MCF 10A (cell line): ENCODE measurements around the gene SHCBP1. TPM values are rescaled to one million over a fixed set of nuclear protein-coding genes. Genes with fewer than 3 reads are reported as not detected.

Experiments
- Bru-seq: library from RNA; stranded (reverse); fragments of 400-500 nt; gene quantifications from one replicate; lab custom pipeline; 2021; lab: Mats Ljungman, UMichigan
- BruChase-seq, 2 experiments: library from RNA; stranded (reverse); fragments of 400-500 nt; gene quantifications; one replicate each; lab custom pipeline; 2021; lab: Mats Ljungman, UMichigan
- BruUV-seq: library from RNA; stranded (reverse); fragments of 400-500 nt; replicated peaks from 2 replicates; lab custom pipeline; 2021; lab: Mats Ljungman, UMichigan
- CTCF ChIA-PET: fragments of 300-600 bp; sonication (Branson Sonifier 250); formaldehyde crosslinking; extraction: SDS; loops from one replicate; lab custom pipeline; 2021; ENCODE audit warnings: antibody characterized with exemption, inconsistent platforms; lab: Yijun Ruan, JAX
- POLR2A ChIA-PET: fragments of 300-600, 350-650 bp; sonication (Branson Sonifier 250); formaldehyde crosslinking; extraction: SDS; loops from one replicate; lab custom pipeline; 2020; ENCODE audit warnings: antibody characterized with exemption, inconsistent platforms; lab: Yijun Ruan, JAX
- DNase-seq: peaks from one replicate; pipeline ENCODE4 v3.0.0-alpha.2; 2018; ENCODE audit not compliant: unreplicated experiment
- H3K27ac Mint-ChIP-seq: one replicate; pipeline ENCODE4 v1.8.0; 2022; ENCODE audit warnings: mild to moderate bottlenecking, low read depth, mixed read lengths; ENCODE audit not compliant: unreplicated experiment
- H3K27me3 Mint-ChIP-seq: one replicate; pipeline ENCODE4 v1.8.0; 2022; ENCODE audit warnings: mixed read lengths; ENCODE audit not compliant: insufficient read depth, unreplicated experiment
- H3K36me3 Mint-ChIP-seq: one replicate; pipeline ENCODE4 v1.8.0; 2022; ENCODE audit warnings: mild to moderate bottlenecking, moderate library complexity, mixed read lengths; ENCODE audit not compliant: insufficient read depth, unreplicated experiment
- H3K4me1 Mint-ChIP-seq: one replicate; pipeline ENCODE4 v1.8.0; 2022; ENCODE audit warnings: mixed read lengths; ENCODE audit not compliant: insufficient read depth, unreplicated experiment
- H3K4me3 Mint-ChIP-seq: one replicate; pipeline ENCODE4 v1.8.0; 2022; ENCODE audit warnings: mild to moderate bottlenecking, moderate library complexity, mixed read lengths; ENCODE audit not compliant: unreplicated experiment
- H3K9me3 Mint-ChIP-seq: one replicate; pipeline ENCODE4 v1.8.0; 2022; ENCODE audit warnings: mixed read lengths; ENCODE audit not compliant: unreplicated experiment
- CTCF ChIP-seq: fragments of 200-600 bp; IDR thresholded peaks from one replicate; pipeline ENCODE4 v1.8.0; 2022; ENCODE audit warnings: antibody characterized with exemption, mild to moderate bottlenecking; ENCODE audit not compliant: unreplicated experiment
- intact Hi-C: fragments of 100-400 bp; cut with micrococcal nuclease; formaldehyde crosslinking; loops from 2 replicates; pipeline ENCODE4 v1.14.1; 2022
- long read RNA-seq: library from polyadenylated mRNA; stranded (forward); transcript quantifications from one replicate; pipeline ENCODE4 v2.0.0, GENCODE V29; 2022
- total RNA-seq: library from RNA; stranded (reverse); gene quantifications from 2 replicates; pipeline ENCODE4 v1.2.3, GENCODE V29; 2022

Gene SHCBP1
- total RNA-seq (17.2 and 21.4 TPM in 2 replicates), Bru-seq, nascent RNA (percentile 69 among the genes with signal in this experiment), BruChase-seq, experiment 1, labeled RNA remaining after a 6-hour chase (percentile 75 among the genes with signal in this experiment), BruChase-seq, experiment 2, labeled RNA remaining after a 2-hour chase (percentile 72 among the genes with signal in this experiment)
- long read RNA-seq, transcript SHCBP1-201 (13 exons, 3,461 nt), result major isoform, 77 of 90 reads
- long read RNA-seq, partial matches to known transcripts, result 2 of 90 reads
- long read RNA-seq, other reads (novel, unspliced or antisense), result 9 of 90 reads

- Mint-ChIP-seq H3K27ac (peak within 1 kb of the TSS; percentile 67), H3K27me3 (no peaks in the 10 kb centered on the region), H3K4me3 (peak within 1 kb of the TSS; percentile 92), H3K36me3 (peaks cover 23% of the 10 kb centered on the region), H3K9me3 (no peaks in the 10 kb centered on the region), H3K4me1 (peaks cover 17% of the 10 kb centered on the region)
- intact Hi-C loops, result no loop called here
- CTCF ChIA-PET, result interaction anchor here (0.6 to 4.9 kb wide), 7 partner anchors 8 to 158 kb away, joined by 3 to 19 read pairs (median 3); no protein-coding TSS in a partner anchor
- no peak for TF ChIP-seq CTCF
- POLR2A ChIA-PET, result interaction anchor here (0.6 to 1.0 kb wide), 3 partner anchors 15 to 242 kb away, joined by 3 to 4 read pairs (median 3); no protein-coding TSS in a partner anchor
- no TSS peak for BruUV-seq
- DNase-seq, result peak; percentile 87
Observed at GRCh38 chr16:46621006-46621933, at the start of gene SHCBP1. Gene SHCBP1, minus strand, starts transcription at chr16:46621379. Its CDS starts 20 bp downstream, at chr16:46621359.

- DNase-seq, result no peak
- no peak overlapping the region for H3K27ac Mint-ChIP-seq
- H3K4me3 Mint-ChIP-seq, result no peak overlapping the region
- CTCF ChIA-PET, result interaction anchor here (1.6 to 3.1 kb wide), 2 partner anchors 12 to 139 kb away, joined by 7 to 27 read pairs; no protein-coding TSS in a partner anchor
- H3K27me3 Mint-ChIP-seq, result no peaks in the 10 kb centered on the region
- intact Hi-C loops, result no loop called here
- H3K4me1 Mint-ChIP-seq, result no peaks in the 10 kb centered on the region
- TF ChIP-seq CTCF, result no peak
- BruUV-seq, result no TSS peak
- no peaks in the 10 kb centered on the region for H3K9me3 Mint-ChIP-seq
- peaks cover 89% of the 10 kb centered on the region for H3K36me3 Mint-ChIP-seq
- POLR2A ChIA-PET, result interaction anchor here (0.6 kb wide), 1 partner anchor 126 kb away, joined by 3 read pairs; no protein-coding TSS in a partner anchor
Observed at GRCh38 chr16:46662123-46662522, 40.9 kb upstream of the SHCBP1 start.

GRCh38 chr16:46658925-46659324 lies 37.7 kb upstream of the SHCBP1 start:
- CTCF ChIA-PET, result interaction anchor here (0.6 to 0.9 kb wide), 2 partner anchors 20 to 41 kb away, joined by 3 read pairs; no protein-coding TSS in a partner anchor
- DNase-seq, result no peak
- no peak for TF ChIP-seq CTCF
- intact Hi-C loops, result no loop called here
- Mint-ChIP-seq H3K4me3 (no peak overlapping the region), H3K4me1 (no peaks in the 10 kb centered on the region), H3K36me3 (peaks cover 67% of the 10 kb centered on the region), H3K27me3 (no peaks in the 10 kb centered on the region), H3K9me3 (no peaks in the 10 kb centered on the region), H3K27ac (no peak overlapping the region)
- POLR2A ChIA-PET, result interaction anchor here (0.7 to 1.2 kb wide), 3 partner anchors 29 to 337 kb away, joined by 3 read pairs; no protein-coding TSS in a partner anchor
- BruUV-seq, result no TSS peak
